ENCODE data around the gene LRRFIP1.

Gene LRRFIP1

DNA sequence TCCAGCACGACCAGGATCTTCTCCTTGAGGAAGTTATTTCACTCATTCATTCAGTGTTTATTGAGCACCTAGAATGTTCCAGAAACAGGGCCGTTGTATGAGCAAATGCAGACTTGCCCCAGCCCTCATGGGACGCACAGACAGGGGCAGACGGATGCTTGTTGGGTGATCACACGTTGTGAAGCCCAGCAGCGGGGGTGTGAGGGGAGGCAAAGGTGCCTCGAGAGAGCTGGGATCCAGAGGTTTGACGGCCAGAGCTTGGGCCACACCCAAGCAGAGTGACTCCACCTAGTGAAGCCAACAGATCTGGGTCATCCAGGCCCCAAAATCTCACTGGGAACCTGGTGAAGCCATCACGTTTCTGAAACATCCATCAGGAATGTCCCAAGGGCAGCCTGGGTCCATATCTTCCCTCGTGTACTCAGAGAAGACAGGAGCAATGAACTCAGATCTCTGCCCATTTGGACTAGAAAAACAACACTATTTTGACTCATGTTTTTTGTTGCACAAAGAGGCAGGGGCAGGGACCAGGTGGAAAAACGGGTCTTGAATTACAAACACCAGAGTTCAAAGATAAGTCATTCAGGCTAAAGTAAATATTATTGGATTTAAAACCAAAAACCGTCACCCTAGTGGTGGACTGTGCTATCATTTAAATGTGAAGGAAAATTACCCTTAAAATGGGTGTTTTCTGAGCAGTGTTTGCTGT is 116.3 kb downstream of the LRRFIP1 start:
- Histone ChIP-seq H3K9me3 (ENCODE audit: insufficient read depth, low read length) (no peaks in the 10 kb centered on the region), H2AFZ (ENCODE audit: low read depth, low read length) (no peak overlapping the region), H3K27ac (ENCODE audit: low read length) (no peak overlapping the region), H3K27me3 (ENCODE audit: low read depth, low read length) (no peaks in the 10 kb centered on the region), H3K9ac (ENCODE audit: low read length) (no peak overlapping the region), H3K79me2 (ENCODE audit: low read length) (no peaks in the 10 kb centered on the region), H3K4me3 (ENCODE audit: low read length) (no peak overlapping the region), H3K36me3 (replicated peaks; ENCODE audit: low read depth, low read length) (peaks cover 6% of the 10 kb centered on the region), H4K20me1 (ENCODE audit: insufficient read depth, low read length) (peaks cover 2% of the 10 kb centered on the region; the same call in 1 of the 2 replicates), H3K4me2 (ENCODE audit: low read length) (no peak overlapping the region), H3K4me1 (ENCODE audit: low read length) (no peaks in the 10 kb centered on the region)
- no peak for TF ChIP-seq EZH2phosphoT487 (IDR thresholded peaks at IDR 0.05; ENCODE audit: low read depth)
- TF ChIP-seq, protein P1, sequence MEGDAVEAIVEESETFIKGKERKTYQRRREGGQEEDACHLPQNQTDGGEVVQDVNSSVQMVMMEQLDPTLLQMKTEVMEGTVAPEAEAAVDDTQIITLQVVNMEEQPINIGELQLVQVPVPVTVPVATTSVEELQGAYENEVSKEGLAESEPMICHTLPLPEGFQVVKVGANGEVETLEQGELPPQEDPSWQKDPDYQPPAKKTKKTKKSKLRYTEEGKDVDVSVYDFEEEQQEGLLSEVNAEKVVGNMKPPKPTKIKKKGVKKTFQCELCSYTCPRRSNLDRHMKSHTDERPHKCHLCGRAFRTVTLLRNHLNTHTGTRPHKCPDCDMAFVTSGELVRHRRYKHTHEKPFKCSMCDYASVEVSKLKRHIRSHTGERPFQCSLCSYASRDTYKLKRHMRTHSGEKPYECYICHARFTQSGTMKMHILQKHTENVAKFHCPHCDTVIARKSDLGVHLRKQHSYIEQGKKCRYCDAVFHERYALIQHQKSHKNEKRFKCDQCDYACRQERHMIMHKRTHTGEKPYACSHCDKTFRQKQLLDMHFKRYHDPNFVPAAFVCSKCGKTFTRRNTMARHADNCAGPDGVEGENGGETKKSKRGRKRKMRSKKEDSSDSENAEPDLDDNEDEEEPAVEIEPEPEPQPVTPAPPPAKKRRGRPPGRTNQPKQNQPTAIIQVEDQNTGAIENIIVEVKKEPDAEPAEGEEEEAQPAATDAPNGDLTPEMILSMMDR (IDR thresholded peaks at IDR 0.05; ENCODE audit: low read depth, low read length), result no peak

DNA sequence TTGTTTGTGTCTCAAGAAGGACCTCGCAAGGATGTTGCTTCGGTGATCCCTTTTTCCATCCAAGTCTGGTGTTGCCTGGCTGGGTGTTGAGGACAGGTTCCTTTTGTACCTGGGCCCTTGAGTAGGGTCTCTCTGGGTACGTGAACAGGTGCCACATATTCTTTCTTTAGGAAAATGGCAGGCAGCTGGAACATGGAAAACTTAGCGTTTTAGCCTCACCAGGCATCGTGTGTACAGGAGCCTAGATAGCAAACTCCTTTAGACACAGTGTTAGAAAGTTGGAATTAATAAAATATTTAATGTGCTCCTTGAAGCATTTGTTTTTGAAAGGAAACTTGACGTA is 116.9 kb downstream of the LRRFIP1 start:
- no peak overlapping the region for H3K4me2 ChIP-seq (ENCODE audit: low read length)
- no peak overlapping the region for H3K9ac ChIP-seq (ENCODE audit: low read length)
- no peak overlapping the region for H3K27ac ChIP-seq (ENCODE audit: low read length)
- H3K36me3 ChIP-seq (replicated peaks; ENCODE audit: low read depth, low read length), result peaks cover 11% of the 10 kb centered on the region
- H3K27me3 ChIP-seq (ENCODE audit: low read depth, low read length), result no peaks in the 10 kb centered on the region
- TF ChIP-seq, protein P1 (IDR thresholded peaks at IDR 0.05; ENCODE audit: low read depth, low read length), result no peak
- TF ChIP-seq EZH2phosphoT487 (IDR thresholded peaks at IDR 0.05; ENCODE audit: low read depth), result no peak
- no peaks in the 10 kb centered on the region for H3K4me1 ChIP-seq (ENCODE audit: low read length)
- H2AFZ ChIP-seq (ENCODE audit: low read depth, low read length), result no peak overlapping the region
- H3K9me3 ChIP-seq (ENCODE audit: insufficient read depth, low read length), result no peaks in the 10 kb centered on the region
- H4K20me1 ChIP-seq (ENCODE audit: insufficient read depth, low read length), result peaks cover 2% of the 10 kb centered on the region; the same call in 1 of the 2 replicates
- H3K4me3 ChIP-seq (ENCODE audit: low read length), result no peak overlapping the region
- no peaks in the 10 kb centered on the region for H3K79me2 ChIP-seq (ENCODE audit: low read length)

DNA sequence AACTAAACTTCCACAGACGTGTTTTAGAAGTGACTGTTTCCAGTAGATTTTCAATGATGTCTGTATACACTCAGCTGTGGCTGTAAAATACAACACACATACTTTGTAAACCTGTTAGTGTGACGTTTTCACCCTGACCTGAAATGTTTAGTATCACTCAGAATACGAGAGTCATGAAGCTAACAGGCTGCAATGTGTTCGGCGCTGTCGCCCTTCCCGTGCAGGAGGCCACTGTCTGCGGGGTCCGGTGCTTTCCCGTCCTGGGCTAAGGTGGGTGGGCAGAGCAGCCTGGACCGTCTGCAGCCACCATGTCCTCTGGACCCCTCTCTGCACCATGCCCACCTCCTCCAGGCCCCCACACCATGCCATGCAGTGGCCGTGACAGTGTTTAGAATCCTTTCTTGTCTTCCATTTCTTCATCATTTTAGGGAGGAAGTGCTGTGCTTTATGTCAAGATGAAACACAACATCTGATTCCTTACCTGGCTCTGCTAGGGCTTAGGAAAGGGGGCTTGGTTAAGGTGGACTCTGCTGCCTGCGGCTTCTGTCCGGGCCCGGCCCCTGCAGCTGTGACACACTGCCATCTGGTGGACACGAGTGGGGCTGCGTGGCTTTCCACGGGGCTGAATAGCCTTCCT is 117.3 kb downstream of the LRRFIP1 start:
- TF ChIP-seq, protein P1 (IDR thresholded peaks at IDR 0.05; ENCODE audit: low read depth, low read length), result peak; percentile 89
- TF ChIP-seq EZH2phosphoT487 (IDR thresholded peaks at IDR 0.05; ENCODE audit: low read depth), result no peak
- H3K79me2 ChIP-seq (ENCODE audit: low read length), result no peaks in the 10 kb centered on the region
- no peak overlapping the region for H3K4me2 ChIP-seq (ENCODE audit: low read length)

DNA sequence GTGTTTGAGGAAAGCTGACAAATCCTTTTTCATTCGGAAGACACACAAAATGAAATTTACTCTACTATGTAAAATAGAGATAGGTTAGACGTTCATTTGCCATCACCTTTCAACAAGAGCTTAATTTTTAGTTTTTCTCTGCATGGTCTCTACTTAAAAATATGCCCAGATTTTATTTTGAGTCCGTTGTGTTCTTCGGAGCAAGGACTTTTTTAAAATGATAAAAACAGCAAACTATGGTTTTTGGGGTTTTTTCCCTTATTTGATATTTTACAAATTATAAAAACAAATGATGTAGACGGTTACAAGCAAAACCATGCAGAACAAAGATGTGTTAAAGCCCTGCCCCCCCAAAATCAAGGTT is 117.8 kb downstream of the LRRFIP1 start:
- Histone ChIP-seq H3K36me3 (replicated peaks; ENCODE audit: low read depth, low read length) (peaks cover 11% of the 10 kb centered on the region), H2AFZ (ENCODE audit: low read depth, low read length) (no peak overlapping the region), H3K9ac (ENCODE audit: low read length) (no peak overlapping the region), H3K4me1 (ENCODE audit: low read length) (peaks cover 5% of the 10 kb centered on the region; the same call in 1 of the 2 replicates), H3K79me2 (ENCODE audit: low read length) (no peaks in the 10 kb centered on the region), H3K27me3 (ENCODE audit: low read depth, low read length) (no peaks in the 10 kb centered on the region), H3K9me3 (ENCODE audit: insufficient read depth, low read length) (no peaks in the 10 kb centered on the region), H3K4me3 (ENCODE audit: low read length) (no peak overlapping the region), H4K20me1 (ENCODE audit: insufficient read depth, low read length) (peaks cover 2% of the 10 kb centered on the region; the same call in 1 of the 2 replicates), H3K4me2 (ENCODE audit: low read length) (no peak overlapping the region), H3K27ac (ENCODE audit: low read length) (no peak overlapping the region)
- TF ChIP-seq EZH2phosphoT487 (IDR thresholded peaks at IDR 0.05; ENCODE audit: low read depth), result no peak
- TF ChIP-seq, protein P1 (IDR thresholded peaks at IDR 0.05; ENCODE audit: low read depth, low read length), result no peak

More for the DNA sequence above, 117.3 kb downstream of the LRRFIP1 start:
- Histone ChIP-seq H4K20me1 (ENCODE audit: insufficient read depth, low read length) (peaks cover 2% of the 10 kb centered on the region; the same call in 1 of the 2 replicates), H3K36me3 (replicated peaks; ENCODE audit: low read depth, low read length) (peaks cover 11% of the 10 kb centered on the region), H3K4me3 (ENCODE audit: low read length) (no peak overlapping the region), H3K4me1 (ENCODE audit: low read length) (peaks cover 2% of the 10 kb centered on the region; the same call in 1 of the 2 replicates), H3K9ac (ENCODE audit: low read length) (no peak overlapping the region), H3K9me3 (ENCODE audit: insufficient read depth, low read length) (no peaks in the 10 kb centered on the region), H3K27ac (ENCODE audit: low read length) (no peak overlapping the region), H3K27me3 (ENCODE audit: low read depth, low read length) (no peaks in the 10 kb centered on the region), H2AFZ (ENCODE audit: low read depth, low read length) (no peak overlapping the region)
